GM19468 (cell line): ENCODE results near the gene HSPG2.
"Not testable (repeated sequence)": the region's sequence is repeated elsewhere in the genome, so short reads cannot be mapped to it uniquely, and the experiment has no call there.

ENCODE experiments used
- ATAC-seq: cut with Tn5 transposase; IDR thresholded peaks from one replicate; pipeline ENCODE4 v1.9.1; 2021; ENCODE audit warnings: mild to moderate bottlenecking, moderate library complexity, moderate number of reproducible peaks; ENCODE audit not compliant: unreplicated experiment; ENCODE audit errors: extremely low read depth

The HSPG2 gene

GRCh38 chr1:21914880-21915640 lies 22.1 kb downstream of the HSPG2 start:
- no peak for ATAC-seq

GRCh38 chr1:21914450-21914849 lies 22.7 kb downstream of the HSPG2 start:
- no peak for ATAC-seq

- no peak for ATAC-seq
Observed at GRCh38 chr1:21913763-21914162, 23.3 kb downstream of the HSPG2 start.

GRCh38 chr1:21913258-21913657 lies 23.9 kb downstream of the HSPG2 start:
- no peak for ATAC-seq

- no peak for ATAC-seq
Observed at GRCh38 chr1:21912038-21912758, 24.9 kb downstream of the HSPG2 start.

- no peak for ATAC-seq
Observed at GRCh38 chr1:21911205-21912001, 25.7 kb downstream of the HSPG2 start.

GRCh38 chr1:21910558-21911204 lies 26.4 kb downstream of the HSPG2 start:
- ATAC-seq: no peak

- no peak for ATAC-seq
Observed at GRCh38 chr1:21909787-21910503, 27.2 kb downstream of the HSPG2 start.

GRCh38 chr1:21909286-21909759 lies 27.8 kb downstream of the HSPG2 start:
- no peak for ATAC-seq

- ATAC-seq: not testable (repeated sequence)
Observed at GRCh38 chr1:21907737-21908534, 29.2 kb downstream of the HSPG2 start.

- no peak for ATAC-seq
Observed at GRCh38 chr1:21907079-21907418, 30.1 kb downstream of the HSPG2 start.

- no peak for ATAC-seq
Observed at GRCh38 chr1:21906173-21907078, 30.7 kb downstream of the HSPG2 start.

- no peak for ATAC-seq
Observed at GRCh38 chr1:21904704-21905520, 32.2 kb downstream of the HSPG2 start.

- no peak for ATAC-seq
Observed at GRCh38 chr1:21904454-21904703, 32.7 kb downstream of the HSPG2 start.

- ATAC-seq: no peak
Observed at GRCh38 chr1:21903638-21904453, 33.3 kb downstream of the HSPG2 start.
